ENCODE data around the gene SLC39A12. TPM values are rescaled to one million over a fixed set of nuclear protein-coding genes. Genes with fewer than 3 reads are reported as not detected.

SLC39A12 gene
- total and polyA plus RNA-seq, 8 donors, result 0.05 TPM; not detected in 7

GRCh38 chr10:17974505-17974904 lies 22.8 kb downstream of the SLC39A12 start:
- DNase-seq (no peak), ATAC-seq (no peak)
- TF ChIP-seq CTCF (IDR thresholded peaks at IDR 0.05), result no peak

DNA sequence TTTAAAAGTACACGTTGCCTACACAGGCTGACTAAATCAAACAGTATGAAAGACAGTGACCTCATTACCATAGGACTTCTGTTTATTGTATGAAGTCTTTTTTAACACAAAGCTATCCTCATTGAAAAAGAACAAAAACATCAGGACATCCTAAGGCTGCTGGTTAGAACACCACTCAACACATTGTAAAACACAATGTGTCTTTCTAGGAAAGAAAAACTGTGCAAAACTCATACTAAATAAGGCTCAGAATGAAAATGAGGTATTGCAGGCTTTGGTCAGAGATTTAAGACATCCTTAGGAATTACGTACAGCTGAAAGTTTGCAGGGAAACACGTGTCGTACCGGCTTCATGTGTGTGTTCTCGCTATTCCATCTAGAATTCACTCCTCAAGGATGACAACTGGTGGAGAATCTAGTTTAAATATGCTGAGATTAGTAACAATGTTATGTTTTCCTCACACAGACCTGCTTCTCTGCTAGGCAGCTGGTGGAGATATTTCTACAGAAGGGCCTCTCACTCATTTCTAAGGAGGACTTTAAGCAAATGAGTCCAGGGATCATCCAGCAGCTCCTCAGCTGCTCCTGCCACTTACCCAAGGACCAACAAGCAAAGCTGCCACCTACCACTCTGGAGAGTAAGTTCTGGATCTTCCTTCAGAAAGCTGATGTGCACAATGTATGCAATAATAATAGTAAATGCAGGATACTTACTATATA lies 29.3 kb downstream of the SLC39A12 start:
- H3K36me3 ChIP-seq, result no peaks in the 10 kb centered on the region
- no peak for DNase-seq
- no peak for ATAC-seq
- H3K27me3 ChIP-seq, result no peaks in the 10 kb centered on the region
- WGBS, 2 donors, result 76 to 77% methylated on average over 6 of the region's 6 CpGs
- no peak overlapping the region for H3K27ac ChIP-seq
- H3K4me1 ChIP-seq, result no peaks in the 10 kb centered on the region
- H3K9me3 ChIP-seq, result no peaks in the 10 kb centered on the region
- FAIRE-seq, result no peak
- intact Hi-C loops (cut with DNase I), result no loop called here
- no peak overlapping the region for H3K4me3 ChIP-seq
- no peak for TF ChIP-seq CTCF (IDR thresholded peaks at IDR 0.05)

More at GRCh38 chr10:17974505-17974904, 22.8 kb downstream of the SLC39A12 start:
- Histone ChIP-seq H3K4me3 (no peak overlapping the region), H3K4me1 (no peaks in the 10 kb centered on the region), H3K36me3 (no peaks in the 10 kb centered on the region), H3K27ac (no peak overlapping the region), H3K27me3 (no peaks in the 10 kb centered on the region), H3K9me3 (no peaks in the 10 kb centered on the region)
- FAIRE-seq, result no peak
- intact Hi-C loops (cut with DNase I), result no loop called here
- 70 to 76% methylated on average over 3 of the region's 3 CpGs for WGBS, 2 donors

GRCh38 chr10:17981766-17982380 lies 30.2 kb downstream of the SLC39A12 start:
- no peak for FAIRE-seq
- no peak for TF ChIP-seq CTCF (IDR thresholded peaks at IDR 0.05)
- ATAC-seq, result no peak
- Histone ChIP-seq H3K27me3 (no peaks in the 10 kb centered on the region), H3K4me3 (no peak overlapping the region), H3K4me1 (no peaks in the 10 kb centered on the region), H3K9me3 (no peaks in the 10 kb centered on the region), H3K27ac (no peak overlapping the region), H3K36me3 (no peaks in the 10 kb centered on the region)
- DNase-seq, result no peak
- intact Hi-C loops (cut with DNase I), result no loop called here
- WGBS, 2 donors, result 84 to 89% methylated on average over 1 of the region's 1 CpG

- TF ChIP-seq CTCF (IDR thresholded peaks at IDR 0.05), result no peak
- WGBS, 2 donors, result 43 to 64% methylated on average over 1 of the region's 1 CpG
- H3K4me3 ChIP-seq, result no peak overlapping the region
- H3K9me3 ChIP-seq, result no peaks in the 10 kb centered on the region
- FAIRE-seq (no peak), DNase-seq (no peak), ATAC-seq (no peak)
- intact Hi-C loops (cut with DNase I), result no loop called here
- no peak overlapping the region for H3K27ac ChIP-seq
- no peaks in the 10 kb centered on the region for H3K4me1 ChIP-seq
- H3K36me3 ChIP-seq, result no peaks in the 10 kb centered on the region
- no peaks in the 10 kb centered on the region for H3K27me3 ChIP-seq
These were observed 32.3 kb downstream of the SLC39A12 start for GRCh38 chr10:17984056-17984455.

GRCh38 chr10:17984563-17984962 lies 32.8 kb downstream of the SLC39A12 start:
- ATAC-seq, result no peak
- no peaks in the 10 kb centered on the region for H3K36me3 ChIP-seq
- 77 to 88% methylated on average over 4 of the region's 4 CpGs for WGBS, 2 donors
- H3K4me1 ChIP-seq, result no peaks in the 10 kb centered on the region
- intact Hi-C loops (cut with DNase I), result no loop called here
- no peak overlapping the region for H3K27ac ChIP-seq
- no peak overlapping the region for H3K4me3 ChIP-seq
- TF ChIP-seq CTCF (IDR thresholded peaks at IDR 0.05), result no peak
- DNase-seq, result no peak
- no peaks in the 10 kb centered on the region for H3K9me3 ChIP-seq
- H3K27me3 ChIP-seq, result no peaks in the 10 kb centered on the region
- FAIRE-seq, result no peak

All from pancreas (tissue), 10 donors.